Esophagus muscularis mucosa (tissue), 4 donors: ENCODE measurements around the gene RAB12. TPM values are rescaled to one million over a fixed set of nuclear protein-coding genes. Genes with fewer than 3 reads are reported as not detected.

ENCODE experiments used
- DNase-seq: peaks from one replicate; pipeline ENCODE4 v3.0.0-alpha.2; 2017; ENCODE audit errors: extremely low spot score
- H3K27ac ChIP-seq, 4 donors: fragments of 200-600 bp; sonication (generic); replicated peaks in 1 of 4; 1 replicate in 3 of 4; 2 replicates in 1 of 4; pipeline ENCODE4 v1.5.1; 2016 to 2019; ENCODE audit warnings: mild to moderate bottlenecking in 1 of 4
- H3K27me3 ChIP-seq, 4 donors: fragments of 200-600 bp; sonication (generic); one replicate each; pipeline versions ENCODE4 v1.5.1 to v1.6.0; 2016 to 2019
- H3K36me3 ChIP-seq, 4 donors: fragments of 200-600 bp; sonication (generic); one replicate each; pipeline ENCODE4 v1.5.1; 2016 to 2019
- H3K4me1 ChIP-seq, 4 donors: fragments of 200-600 bp; sonication (generic); one replicate each; pipeline ENCODE4 v1.5.1; 2016 to 2019
- H3K4me3 ChIP-seq, 4 donors: fragments of 200-600 bp; sonication (generic); 1 replicate in 2 of 4; 2 replicates in 2 of 4; pipeline ENCODE4 v1.5.1; 2016 to 2019; ENCODE audit warnings: mild to moderate bottlenecking in 4 of 4, moderate library complexity in 1 of 4
- H3K9me3 ChIP-seq, 4 donors: fragments of 200-600 bp; sonication (generic); 1 replicate in 3 of 4; 2 replicates in 1 of 4; pipeline ENCODE4 v1.5.1; 2016 to 2019
- CTCF ChIP-seq, 3 experiments: fragments of 200-600 bp in 2 of 3; fragments of 450-650 bp in 1 of 3; sonication (generic) in 2 of 3; IDR thresholded peaks; one replicate each; pipeline ENCODE4 v1.5.1; 2017 to 2019; ENCODE audit warnings: antibody characterized with exemption in 3 of 3, mild to moderate bottlenecking in 2 of 3, moderate library complexity in 1 of 3
- EP300 ChIP-seq: sonication (generic); formaldehyde crosslinking; IDR thresholded peaks from one replicate; pipeline ENCODE4 v1.6.1; 2017; ENCODE audit warnings: antibody characterized with exemption
- POLR2A ChIP-seq: fragments of 450-650 bp; IDR thresholded peaks from one replicate; pipeline ENCODE4 v1.6.1; 2017; ENCODE audit warnings: antibody characterized with exemption, moderate library complexity, mild to moderate bottlenecking, low read depth
- POLR2AphosphoS5 ChIP-seq, 2 donors: sonication (generic); formaldehyde crosslinking; IDR thresholded peaks; one replicate each; pipeline ENCODE4 v1.6.1; 2017; ENCODE audit warnings: antibody characterized with exemption in 2 of 2
- WGBS: methylation state at CpG from one replicate; pipeline ENCODE4 v1.1.5; 2018; 5-methylcytosine and 5-hydroxymethylcytosine counted together
- intact Hi-C: fragments of 100-400 bp; cut with DNase I; formaldehyde crosslinking; loops from one replicate; pipeline ENCODE4 v1.15.1; 2023
- total RNA-seq, 4 donors: library from RNA; depleted of rRNA; stranded (reverse); fragments of >200 nt; gene quantifications; one replicate each; pipeline versions ENCODE4 v1.1.0 to v1.2.1, GENCODE V29; 2016

Gene RAB12
- total RNA-seq, 4 donors from 2014 or later: 61.0 to 76.3 (median 68.9) TPM

DNA sequence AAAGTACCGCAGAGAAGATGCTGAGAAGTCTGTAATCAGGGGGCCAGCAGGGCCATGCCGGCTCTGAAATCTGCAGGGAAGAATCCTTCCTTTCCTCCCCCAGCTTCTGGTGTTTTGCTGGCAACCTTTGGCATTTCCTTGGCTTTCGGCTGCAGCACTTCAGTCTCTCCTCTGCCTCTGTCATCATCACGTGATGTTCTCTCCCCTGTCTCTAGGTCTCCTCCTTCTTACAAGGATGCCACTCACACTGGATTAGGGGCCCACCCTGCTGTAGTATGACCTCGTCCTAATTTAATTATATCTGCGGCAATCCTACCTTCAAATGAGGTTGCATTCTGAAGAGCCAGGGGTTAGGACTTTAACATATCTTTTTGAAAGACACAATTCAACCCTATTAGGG lies 13.8 kb upstream of the RAB12 start:
- no peak for DNase-seq
- H3K27me3 ChIP-seq: no peaks in the 10 kb centered on the region
- TF ChIP-seq POLR2A (no peak), POLR2AphosphoS5 (IDR thresholded peaks at IDR 0.05) (no peak), EP300 (no peak), CTCF (IDR thresholded peaks at IDR 0.05) (no peak)
- no peaks in the 10 kb centered on the region for H3K36me3 ChIP-seq
- no peaks in the 10 kb centered on the region for H3K9me3 ChIP-seq
- H3K4me1 ChIP-seq: no peaks in the 10 kb centered on the region
- intact Hi-C loops: no loop called here
- no peak overlapping the region for H3K4me3 ChIP-seq
- WGBS: 83% methylated on average over 6 of the region's 6 CpGs
- H3K27ac ChIP-seq: no peak overlapping the region

DNA sequence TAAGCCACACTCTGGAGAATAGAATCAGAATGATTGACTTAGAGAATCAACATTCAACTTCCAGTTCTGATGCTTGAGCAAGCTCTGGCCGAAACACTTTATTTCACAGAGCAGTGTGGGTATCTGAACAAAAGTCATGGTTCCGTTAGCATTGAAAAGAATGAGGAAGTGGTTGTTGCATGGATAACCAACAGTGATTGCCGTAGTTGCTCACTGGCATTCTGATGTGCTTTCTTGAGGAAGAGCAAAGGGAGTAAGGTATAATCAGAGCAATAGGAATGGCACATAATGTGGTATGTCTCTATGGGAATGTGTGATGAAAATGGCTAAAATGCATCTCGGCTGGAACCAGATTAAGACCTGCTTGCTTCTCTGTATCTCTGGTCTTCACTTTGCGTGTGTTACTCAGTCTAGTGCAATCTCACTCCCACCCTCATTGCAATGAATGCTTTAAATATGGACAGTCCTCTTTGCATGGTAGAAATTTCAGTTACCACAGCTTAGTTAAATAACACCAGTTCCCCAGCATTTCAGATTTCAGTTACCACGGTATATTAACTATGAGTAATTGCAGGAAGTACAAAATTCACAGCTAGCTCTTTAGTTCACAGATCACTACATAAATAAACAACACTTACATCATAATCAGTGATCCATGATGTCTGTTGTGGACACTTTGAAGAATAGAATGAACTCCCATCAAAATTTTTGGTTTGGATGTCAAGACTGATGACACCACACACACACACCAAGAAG lies 7.8 kb upstream of the RAB12 start:
- no peaks in the 10 kb centered on the region for H3K27me3 ChIP-seq
- no peaks in the 10 kb centered on the region for H3K36me3 ChIP-seq
- intact Hi-C loops: no loop called here
- H3K4me3 ChIP-seq: no peak overlapping the region
- H3K9me3 ChIP-seq: no peaks in the 10 kb centered on the region
- H3K27ac ChIP-seq: no peak overlapping the region
- 58% methylated on average over 6 of the region's 6 CpGs for WGBS
- TF ChIP-seq EP300: no peak
- TF ChIP-seq CTCF (IDR thresholded peaks at IDR 0.05): no peak
- TF ChIP-seq POLR2AphosphoS5 (IDR thresholded peaks at IDR 0.05): no peak
- no peak for TF ChIP-seq POLR2A
- DNase-seq: no peak
- H3K4me1 ChIP-seq: no peaks in the 10 kb centered on the region

GRCh38 chr18:8602040-8602439 lies 7.2 kb upstream of the RAB12 start:
- Histone ChIP-seq H3K36me3 (no peaks in the 10 kb centered on the region), H3K9me3 (no peaks in the 10 kb centered on the region), H3K27me3 (no peaks in the 10 kb centered on the region), H3K27ac (no peak overlapping the region), H3K4me1 (no peaks in the 10 kb centered on the region), H3K4me3 (no peak overlapping the region)
- no peak for TF ChIP-seq POLR2A
- TF ChIP-seq POLR2AphosphoS5 (IDR thresholded peaks at IDR 0.05): no peak
- TF ChIP-seq CTCF (IDR thresholded peaks at IDR 0.05): no peak
- no peak for TF ChIP-seq EP300
- WGBS: 87% methylated on average over 4 of the region's 4 CpGs
- DNase-seq: no peak
- intact Hi-C loops: no loop called here

DNA sequence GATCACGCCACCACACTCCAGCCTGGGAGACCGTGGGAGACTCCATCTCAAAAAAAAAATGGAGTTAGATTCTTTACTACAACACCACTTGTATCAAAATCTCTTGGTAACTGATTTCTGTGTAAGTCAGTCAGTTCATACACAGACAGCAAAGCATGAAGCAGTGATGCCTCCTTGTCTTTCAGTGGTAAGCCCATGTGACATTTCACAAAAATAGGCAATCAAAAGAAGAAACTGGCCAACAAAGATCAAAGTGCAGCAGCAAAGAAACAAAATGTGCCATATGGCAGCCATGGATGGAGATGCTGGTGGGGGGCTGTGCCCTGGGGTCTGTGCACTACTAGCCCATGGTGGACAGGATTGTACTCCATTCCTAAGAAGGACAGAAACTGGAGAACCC lies 6.7 kb upstream of the RAB12 start:
- Histone ChIP-seq H3K27ac (no peak overlapping the region), H3K36me3 (no peaks in the 10 kb centered on the region), H3K9me3 (no peaks in the 10 kb centered on the region), H3K4me3 (no peak overlapping the region), H3K27me3 (no peaks in the 10 kb centered on the region), H3K4me1 (peaks cover 0 to 3% (median 1%) of the 10 kb centered on the region in 4 donors)
- DNase-seq: no peak
- intact Hi-C loops: no loop called here
- TF ChIP-seq POLR2A: no peak
- TF ChIP-seq EP300: no peak
- TF ChIP-seq CTCF (IDR thresholded peaks at IDR 0.05): no peak
- TF ChIP-seq POLR2AphosphoS5 (IDR thresholded peaks at IDR 0.05): no peak
- 100% methylated on average over 2 of the region's 2 CpGs for WGBS
